GM23248 (cell line): ENCODE data around the gene UBXN10.

Experiments
- EZH2 ChIP-seq: fragments of 200-600 bp; sonication (generic); IDR thresholded peaks from 2 replicates; pipeline ENCODE4 v1.6.1; 2018; ENCODE audit warnings: antibody characterized with exemption, mild to moderate bottlenecking; ENCODE audit not compliant: insufficient read depth, poor library complexity, severe bottlenecking
- EZH2phosphoT487 ChIP-seq: fragments of 200-600 bp; sonication (generic); IDR thresholded peaks from 2 replicates; pipeline ENCODE4 v1.6.1; 2018; ENCODE audit warnings: antibody characterized with exemption, moderate library complexity, mild to moderate bottlenecking, low read depth; ENCODE audit not compliant: insufficient read depth

- no peak for TF ChIP-seq EZH2
- no peak for TF ChIP-seq EZH2phosphoT487
Measured at GRCh38 chr1:20194224-20194623, 8.3 kb downstream of the UBXN10 start.
